Measurements from ENCODE around the gene CD300LF. TPM values are rescaled to one million over a fixed set of nuclear protein-coding genes. Genes with fewer than 3 reads are reported as not detected.

The CD300LF gene
- total RNA-seq, 2 donors from 2014 or later, result 2.3 TPM; not detected in 1

GRCh38 chr17:74711058-74711824 lies 1.5 kb downstream of the CD300LF start:
- Histone ChIP-seq H3K9me3 (no peaks in the 10 kb centered on the region), H3K27ac (no peak overlapping the region), H3K4me3 (no peak overlapping the region), H3K27me3 (replicated peaks; ENCODE audit: insufficient read depth) (no peaks in the 10 kb centered on the region), H3K36me3 (no peaks in the 10 kb centered on the region), H3K4me1 (ENCODE audit: control insufficient read depth in 1 of 2, low read depth in 2 of 2) (no peaks in the 10 kb centered on the region)
- TF ChIP-seq CTCF (IDR thresholded peaks at IDR 0.05), result no peak
- no peak for DNase-seq (ENCODE audit: low spot score)
- ATAC-seq (ENCODE audit: insufficient number of reproducible peaks, low FRiP score, low read depth), result no peak

- no peak for ATAC-seq (ENCODE audit: insufficient number of reproducible peaks, low FRiP score, low read depth)
- no peak for TF ChIP-seq CTCF (IDR thresholded peaks at IDR 0.05)
- H3K9me3 ChIP-seq, result no peaks in the 10 kb centered on the region
- H3K36me3 ChIP-seq, result no peaks in the 10 kb centered on the region
- H3K27ac ChIP-seq, result no peak overlapping the region
- no peaks in the 10 kb centered on the region for H3K4me1 ChIP-seq (ENCODE audit: control insufficient read depth in 1 of 2, low read depth in 2 of 2)
- DNase-seq (ENCODE audit: low spot score), result no peak
- no peak overlapping the region for H3K4me3 ChIP-seq
- H3K27me3 ChIP-seq (replicated peaks; ENCODE audit: insufficient read depth), result no peaks in the 10 kb centered on the region
Measured at GRCh38 chr17:74704544-74704943, 8.2 kb downstream of the CD300LF start.

GRCh38 chr17:74703311-74703710 lies 9.4 kb downstream of the CD300LF start:
- H3K9me3 ChIP-seq, result no peaks in the 10 kb centered on the region
- H3K4me1 ChIP-seq (ENCODE audit: control insufficient read depth in 1 of 2, low read depth in 2 of 2), result no peaks in the 10 kb centered on the region
- no peak overlapping the region for H3K4me3 ChIP-seq
- ATAC-seq (ENCODE audit: insufficient number of reproducible peaks, low FRiP score, low read depth) (no peak), DNase-seq (ENCODE audit: low spot score) (no peak)
- H3K27me3 ChIP-seq (replicated peaks; ENCODE audit: insufficient read depth), result no peaks in the 10 kb centered on the region
- H3K36me3 ChIP-seq, result no peaks in the 10 kb centered on the region
- TF ChIP-seq CTCF (IDR thresholded peaks at IDR 0.05), result no peak
- H3K27ac ChIP-seq, result no peak overlapping the region

- DNase-seq (ENCODE audit: low spot score), result no peak
- Histone ChIP-seq H3K9me3 (no peaks in the 10 kb centered on the region), H3K27me3 (replicated peaks; ENCODE audit: insufficient read depth) (no peaks in the 10 kb centered on the region), H3K4me1 (ENCODE audit: control insufficient read depth in 1 of 2, low read depth in 2 of 2) (no peaks in the 10 kb centered on the region), H3K27ac (no peak overlapping the region), H3K36me3 (no peaks in the 10 kb centered on the region), H3K4me3 (no peak overlapping the region)
- TF ChIP-seq CTCF (IDR thresholded peaks at IDR 0.05), result no peak
- no peak for ATAC-seq (ENCODE audit: insufficient number of reproducible peaks, low FRiP score, low read depth)
Measured at GRCh38 chr17:74702116-74702871, 10.4 kb downstream of the CD300LF start.

- TF ChIP-seq CTCF (IDR thresholded peaks at IDR 0.05), result no peak
- Histone ChIP-seq H3K4me3 (no peak overlapping the region), H3K27me3 (replicated peaks; ENCODE audit: insufficient read depth) (no peaks in the 10 kb centered on the region), H3K36me3 (no peaks in the 10 kb centered on the region), H3K9me3 (no peaks in the 10 kb centered on the region), H3K27ac (no peak overlapping the region), H3K4me1 (ENCODE audit: control insufficient read depth in 1 of 2, low read depth in 2 of 2) (no peaks in the 10 kb centered on the region)
- DNase-seq (ENCODE audit: low spot score), result no peak
- no peak for ATAC-seq (ENCODE audit: insufficient number of reproducible peaks, low FRiP score, low read depth)
Measured at GRCh38 chr17:74699236-74699635, 13.5 kb downstream of the CD300LF start.

All from thoracic aorta (tissue), 2 donors.